Endothelial cell of umbilical vein (primary cell): ENCODE data around the gene GOLGA8B. TPM values are rescaled to one million over a fixed set of nuclear protein-coding genes. Genes with fewer than 3 reads are reported as not detected.
"Not testable (repeated sequence)": the region's sequence is repeated elsewhere in the genome, so short reads cannot be mapped to it uniquely, and the experiment has no call there.

ENCODE experiments used
- BruUV-seq: library from RNA; stranded (reverse); fragments of 400-500 nt; replicated peaks from 2 replicates; lab custom pipeline; 2021; lab: Mats Ljungman, UMichigan
- CTCF ChIA-PET: fragments of 300-600, 350-600 bp; sonication (Branson Sonifier 250); formaldehyde crosslinking; loops from one replicate; lab custom pipeline; 2021; ENCODE audit warnings: antibody characterized with exemption, inconsistent platforms; lab: Charles Lee
- POLR2A ChIA-PET: fragments of 300-600, 350-600 bp; sonication (Branson Sonifier 250); formaldehyde crosslinking; loops from one replicate; lab custom pipeline; 2021; ENCODE audit warnings: antibody characterized with exemption, inconsistent platforms; lab: Charles Lee
- DNase-seq: peaks from one replicate; pipeline ENCODE4 v3.0.0-alpha.2; 2011; ENCODE audit warnings: low read depth, low spot score
- FAIRE-seq: peaks from 2 replicates; lab custom pipeline; 2011; peaks lifted over from hg19 to GRCh38; lab: Jason Lieb, UNC
- H2AFZ ChIP-seq: 2 replicates; pipeline ENCODE4 v1.6.0; 2012; ENCODE audit warnings: low read depth, low read length, control low read depth, inconsistent platforms
- H3K27ac ChIP-seq: 2 replicates; pipeline ENCODE4 v1.5.1; 2011; ENCODE audit warnings: low read depth, mild to moderate bottlenecking, control low read depth, low read length, moderate library complexity; ENCODE audit not compliant: insufficient read depth
- H3K27me3 ChIP-seq, 2 experiments: 2 replicates each; pipeline versions ENCODE4 v1.6.0 to v1.6.1; 2011; ENCODE audit warnings: low read length in 2 of 2, mixed read lengths in 1 of 2; ENCODE audit not compliant: control insufficient read depth in 2 of 2, insufficient read depth in 2 of 2
- H3K36me3 ChIP-seq, 2 experiments: 2 replicates in 1 of 2; 3 replicates in 1 of 2; pipeline ENCODE4 v1.5.1; 2011; ENCODE audit warnings: low read length in 2 of 2, mild to moderate bottlenecking in 1 of 2, moderate library complexity in 1 of 2; ENCODE audit not compliant: control insufficient read depth in 2 of 2, insufficient read depth in 2 of 2; ENCODE audit errors: extremely low read depth in 1 of 2
- H3K4me1 ChIP-seq: 3 replicates; pipeline ENCODE4 v1.5.1; 2011; ENCODE audit warnings: mild to moderate bottlenecking, low read length; ENCODE audit not compliant: control insufficient read depth, insufficient read depth; ENCODE audit errors: extremely low read depth
- H3K4me2 ChIP-seq: 2 replicates; pipeline ENCODE4 v1.6.1; 2011; ENCODE audit warnings: low read length, control low read depth, mixed read lengths; ENCODE audit not compliant: insufficient read depth
- H3K4me3 ChIP-seq, 3 experiments: fragments of 200-600 bp in 1 of 3; sonication (generic), shearing (Covaris generic) in 1 of 3; replicated peaks in 1 of 3; 2 replicates each; pipeline ENCODE4 v1.5.1; 2011 to 2016; ENCODE audit warnings: control low read depth in 3 of 3, low read length in 3 of 3, mild to moderate bottlenecking in 2 of 3, inconsistent platforms in 1 of 3, low read depth in 1 of 3, moderate library complexity in 1 of 3; ENCODE audit not compliant: insufficient read depth in 1 of 3
- H3K79me2 ChIP-seq: 2 replicates; pipeline ENCODE4 v1.6.0; 2012; ENCODE audit warnings: low read length, inconsistent platforms; ENCODE audit not compliant: control insufficient read depth, insufficient read depth
- H3K9ac ChIP-seq: replicated peaks from 2 replicates; pipeline ENCODE3; 2011; ENCODE audit warnings: low read length, control low read depth; ENCODE audit not compliant: insufficient read depth; ENCODE audit errors: extremely low read depth
- H3K9me1 ChIP-seq: replicated peaks from 3 replicates; pipeline ENCODE4 v1.6.0; 2011; ENCODE audit warnings: mild to moderate bottlenecking, low read length; ENCODE audit not compliant: control insufficient read depth, insufficient read depth; ENCODE audit errors: extremely low read depth
- H3K9me3 ChIP-seq: replicated peaks from 2 replicates; pipeline ENCODE4 v1.5.1; 2012; ENCODE audit warnings: low read length, inconsistent platforms; ENCODE audit not compliant: control insufficient read depth, insufficient read depth
- H4K20me1 ChIP-seq: replicated peaks from 2 replicates; pipeline ENCODE3; 2011; ENCODE audit warnings: mild to moderate bottlenecking, low read length; ENCODE audit not compliant: control insufficient read depth, insufficient read depth; ENCODE audit errors: extremely low read depth
- EZH2 ChIP-seq: IDR thresholded peaks from 2 replicates; pipeline ENCODE4 v1.6.1; 2012; ENCODE audit warnings: borderline replicate concordance, low read depth, mild to moderate bottlenecking, moderate library complexity, low read length, inconsistent platforms; ENCODE audit not compliant: severe bottlenecking
- MAX ChIP-seq: IDR thresholded peaks from 2 replicates; pipeline ENCODE4 v1.6.1; 2011; ENCODE audit not compliant: insufficient read depth, insufficient read length
- POLR2AphosphoS5 ChIP-seq: IDR thresholded peaks from 2 replicates; pipeline ENCODE4 v1.6.1; 2012; ENCODE audit warnings: low read depth, mild to moderate bottlenecking, control low read depth, low read length, moderate library complexity; ENCODE audit not compliant: insufficient read depth
- dilution Hi-C: fragments of 300-500 bp; cut with MboI; formaldehyde crosslinking; loops from one replicate; pipeline ENCODE4 v1.15.0; 2019; ENCODE audit warnings: low sequenced_read_pairs; ENCODE audit not compliant: extremely low pct_ligation_motif_present
- intact Hi-C: fragments of 100-400 bp; cut with micrococcal nuclease; formaldehyde crosslinking; loops from one replicate; pipeline ENCODE4 v1.10.0; 2022
- polyA plus RNA-seq, 4 experiments: library from polyadenylated mRNA; depleted of rRNA in 3 of 4; stranded (reverse) in 3 of 4; unstranded in 1 of 4; fragments of >200 nt; gene quantifications; 2 replicates each; pipeline versions ENCODE4 v1.2.1 to v1.2.3, GENCODE V29; 2011 to 2012; ENCODE audit warnings: missing spikeins in 1 of 4
- total RNA-seq: library from RNA; stranded (reverse); gene quantifications from 2 replicates; pipeline ENCODE4 v1.2.3, GENCODE V29; 2021

GOLGA8B gene
- total and polyA plus RNA-seq, 2 donors (not counting 3 experiments of a cell fraction or from before 2014, with no cell fraction given): 30.9 to 36.0 TPM

- H2AFZ ChIP-seq: peak overlapping the region; percentile 93
- no peaks in the 10 kb centered on the region for H3K27me3 ChIP-seq
- DNase-seq: peak; percentile 42
- intact Hi-C loops: loop anchor here (1.0 to 2.0 kb wide), 2 partner anchors 68 to 215 kb away; partner anchors contain the start of gene LPCAT4
- peak; percentile 72 for FAIRE-seq
- H3K36me3 ChIP-seq: no peaks in the 10 kb centered on the region
- peak overlapping the region; percentile 67 for H3K4me2 ChIP-seq
- no TSS peak for BruUV-seq
- no peaks in the 10 kb centered on the region for H3K9me3 ChIP-seq
- dilution Hi-C loops: no loop called here
- no peaks in the 10 kb centered on the region for H4K20me1 ChIP-seq
- no peaks in the 10 kb centered on the region for H3K9me1 ChIP-seq
- no peaks in the 10 kb centered on the region for H3K79me2 ChIP-seq
- peak overlapping the region; percentile 74 to 91 (median 81) for H3K4me3 ChIP-seq
- H3K27ac ChIP-seq: no peak overlapping the region
- ChIA-PET POLR2A (no interaction called here), CTCF (interaction anchor here (0.9 to 1.6 kb wide), 3 partner anchors 68 to 473 kb away, joined by 3 to 5 read pairs (median 3); no protein-coding TSS in a partner anchor)
- peaks cover 5% of the 10 kb centered on the region for H3K4me1 ChIP-seq
- H3K9ac ChIP-seq: peak overlapping the region; percentile 72
- TF ChIP-seq POLR2AphosphoS5 (no peak), MAX (no peak), EZH2 (no peak)
Observed at GRCh38 chr15:34582461-34583371, 735 bp downstream of the GOLGA8B start.

GRCh38 chr15:34581687-34582460, 1.6 kb downstream of the GOLGA8B start:
- H3K36me3 ChIP-seq, CTCF ChIA-PET, dilution Hi-C loops, H3K79me2 ChIP-seq, H3K9me3 ChIP-seq, H3K9me1 ChIP-seq, FAIRE-seq, H4K20me1 ChIP-seq, H3K4me1 ChIP-seq, H3K27ac ChIP-seq, DNase-seq, H3K9ac ChIP-seq, BruUV-seq, POLR2A ChIA-PET, H3K27me3 ChIP-seq: not testable (repeated sequence)
- Histone ChIP-seq H3K4me2 (peak overlapping the region; percentile 67), H3K4me3 (peak overlapping the region in 1 of 3 experiments; percentile 81), H2AFZ (peak overlapping the region; percentile 93)
- intact Hi-C loops: loop anchor here (2.0 kb wide), 1 partner anchor 67 kb away; no protein-coding TSS in a partner anchor
